GM12801 (cell line): ENCODE data around the gene RAPGEF4.

Experiments
- TF ChIP-seq, protein P1 (sequence below): IDR thresholded peaks from one replicate; pipeline ENCODE4 v1.5.1; 2011; ENCODE audit warnings: control low read depth; ENCODE audit not compliant: insufficient read length; ENCODE audit errors: extremely low read depth

RAPGEF4 gene

DNA sequence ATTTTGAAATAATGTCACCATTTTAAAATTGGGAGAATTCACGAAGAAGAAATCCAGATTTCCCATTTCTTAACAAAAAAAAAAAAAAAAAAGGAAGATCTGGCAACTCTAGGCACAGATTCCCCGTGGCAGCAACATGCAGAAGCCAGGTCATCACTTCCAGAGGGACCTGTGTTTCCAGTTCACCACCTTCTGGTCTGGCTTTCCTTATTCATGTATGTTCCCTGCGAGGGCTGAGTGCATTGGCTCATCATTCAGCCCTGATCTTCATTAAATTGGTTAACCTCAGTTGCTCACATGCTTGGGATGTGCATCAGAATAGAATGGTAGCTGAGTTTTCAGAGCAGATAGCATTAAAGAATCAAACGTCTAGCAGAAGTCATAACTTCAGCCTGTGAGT lies 315.0 kb downstream of the RAPGEF4 start:
- TF ChIP-seq, protein P1, sequence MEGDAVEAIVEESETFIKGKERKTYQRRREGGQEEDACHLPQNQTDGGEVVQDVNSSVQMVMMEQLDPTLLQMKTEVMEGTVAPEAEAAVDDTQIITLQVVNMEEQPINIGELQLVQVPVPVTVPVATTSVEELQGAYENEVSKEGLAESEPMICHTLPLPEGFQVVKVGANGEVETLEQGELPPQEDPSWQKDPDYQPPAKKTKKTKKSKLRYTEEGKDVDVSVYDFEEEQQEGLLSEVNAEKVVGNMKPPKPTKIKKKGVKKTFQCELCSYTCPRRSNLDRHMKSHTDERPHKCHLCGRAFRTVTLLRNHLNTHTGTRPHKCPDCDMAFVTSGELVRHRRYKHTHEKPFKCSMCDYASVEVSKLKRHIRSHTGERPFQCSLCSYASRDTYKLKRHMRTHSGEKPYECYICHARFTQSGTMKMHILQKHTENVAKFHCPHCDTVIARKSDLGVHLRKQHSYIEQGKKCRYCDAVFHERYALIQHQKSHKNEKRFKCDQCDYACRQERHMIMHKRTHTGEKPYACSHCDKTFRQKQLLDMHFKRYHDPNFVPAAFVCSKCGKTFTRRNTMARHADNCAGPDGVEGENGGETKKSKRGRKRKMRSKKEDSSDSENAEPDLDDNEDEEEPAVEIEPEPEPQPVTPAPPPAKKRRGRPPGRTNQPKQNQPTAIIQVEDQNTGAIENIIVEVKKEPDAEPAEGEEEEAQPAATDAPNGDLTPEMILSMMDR = no peak

DNA sequence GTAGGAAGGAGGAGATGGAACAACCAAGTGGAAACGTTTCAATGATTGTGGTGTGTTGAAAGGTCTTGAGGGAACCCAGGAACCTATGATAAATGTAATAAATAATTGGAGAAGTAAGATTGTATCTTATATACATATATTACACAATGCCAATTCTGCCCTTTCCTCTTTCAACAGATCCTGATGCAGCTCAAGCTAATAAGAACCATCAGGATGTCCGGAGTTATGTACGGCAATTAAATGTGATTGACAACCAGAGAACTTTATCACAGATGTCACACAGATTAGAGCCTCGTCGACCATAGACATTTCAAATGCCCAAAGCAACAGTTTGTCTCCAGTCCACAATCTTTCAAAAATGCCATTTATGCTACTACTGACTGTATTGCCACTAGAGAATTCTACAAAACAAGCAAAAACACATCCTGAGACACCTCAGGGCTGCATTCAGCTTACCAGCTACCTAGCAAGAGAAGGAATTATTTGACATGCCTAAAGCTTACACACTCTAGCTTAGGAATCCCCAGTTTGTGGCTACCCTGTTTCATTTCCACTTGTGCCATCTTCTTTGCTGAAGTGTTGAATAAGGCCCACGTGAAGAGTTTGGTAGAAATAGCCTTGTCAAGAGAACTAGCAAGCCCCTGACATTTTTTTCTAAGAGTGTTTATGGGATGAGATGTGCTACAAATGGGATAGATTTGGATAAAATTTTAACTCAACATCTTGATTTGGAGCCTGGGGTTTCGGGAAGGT lies 316.0 kb downstream of the RAPGEF4 start:
- TF ChIP-seq, protein P1 = no peak

DNA sequence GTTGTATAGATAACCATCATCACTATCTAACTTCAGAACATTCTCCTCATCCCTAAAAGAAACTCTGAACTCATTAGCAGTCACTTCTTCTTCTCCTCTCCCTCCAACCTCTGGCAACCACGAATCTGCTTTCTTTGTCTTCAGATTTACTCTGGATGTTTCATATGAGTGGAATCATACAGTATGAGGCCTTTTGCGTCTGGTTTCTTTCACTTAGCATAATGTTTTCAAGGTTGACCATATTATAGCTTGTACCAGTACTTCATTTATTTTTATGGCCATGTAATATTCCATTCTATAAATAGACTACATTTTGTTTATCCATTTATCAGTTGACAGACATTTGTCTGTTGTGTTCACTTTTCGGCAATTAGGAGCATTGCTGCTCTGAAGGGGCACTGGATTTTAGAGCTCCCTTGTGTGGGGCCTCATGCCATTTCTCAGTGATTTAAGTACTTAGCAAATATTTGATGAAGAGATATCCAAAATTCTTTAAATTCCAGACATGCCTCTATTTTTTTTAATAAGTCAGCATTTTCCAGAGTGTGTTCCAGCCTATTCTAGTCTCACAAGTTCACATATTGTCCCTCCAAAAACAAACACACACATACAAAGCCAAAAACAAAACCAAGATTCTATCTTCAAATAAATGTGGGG lies 317.5 kb downstream of the RAPGEF4 start:
- TF ChIP-seq, protein P1 = no peak

DNA sequence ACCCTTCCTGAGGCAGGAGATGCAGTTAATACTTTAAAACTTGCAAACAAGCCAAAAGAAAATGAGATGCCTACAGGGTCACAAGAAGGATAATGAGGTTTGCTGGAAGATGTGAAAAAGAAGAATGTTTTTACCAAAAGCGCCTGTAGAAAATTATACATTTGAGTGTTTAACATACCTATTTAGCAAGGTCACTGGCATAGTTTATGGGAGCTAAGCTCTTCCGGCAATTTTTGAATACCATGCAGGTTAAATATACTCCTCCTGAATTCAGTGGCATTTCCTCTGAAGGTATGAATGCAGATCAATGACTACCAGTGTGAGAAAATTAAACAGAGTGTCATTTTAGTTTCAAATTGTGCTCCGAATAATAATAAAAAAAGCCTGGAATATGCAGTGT lies 318.8 kb downstream of the RAPGEF4 start:
- TF ChIP-seq, protein P1 = no peak

DNA sequence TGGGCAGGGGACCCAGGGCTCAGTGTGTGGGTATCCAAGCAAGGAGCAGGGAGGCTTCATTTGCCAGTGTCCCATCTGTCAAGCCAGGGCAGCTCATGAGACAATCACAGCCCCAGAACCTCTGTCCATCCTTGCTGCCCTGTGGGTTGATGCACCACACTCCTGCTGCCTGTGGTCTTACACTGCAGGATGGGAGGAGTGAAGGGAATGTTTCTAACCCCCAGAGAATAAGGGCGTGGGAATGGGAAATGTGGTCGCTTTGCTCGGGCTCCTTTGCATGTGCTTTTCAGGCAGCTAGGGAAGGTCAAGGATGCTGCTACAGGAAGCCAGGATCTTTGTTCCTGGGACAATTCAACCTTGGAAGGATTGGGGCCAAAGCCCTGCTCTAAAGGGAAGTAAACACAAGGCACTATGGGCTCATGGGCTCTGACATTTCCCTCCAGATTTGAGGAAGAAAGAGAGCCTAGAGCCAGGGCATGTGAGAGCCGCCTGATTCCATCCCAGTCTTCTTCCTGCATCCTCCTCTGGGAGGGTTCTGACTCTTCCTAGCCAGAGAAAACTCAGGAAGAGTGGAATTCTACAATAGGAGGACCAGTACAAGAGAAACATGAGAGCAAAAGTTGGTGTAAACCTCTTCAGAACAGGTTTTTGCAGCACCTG lies 321.2 kb downstream of the RAPGEF4 start:
- TF ChIP-seq, protein P1 = no peak

DNA sequence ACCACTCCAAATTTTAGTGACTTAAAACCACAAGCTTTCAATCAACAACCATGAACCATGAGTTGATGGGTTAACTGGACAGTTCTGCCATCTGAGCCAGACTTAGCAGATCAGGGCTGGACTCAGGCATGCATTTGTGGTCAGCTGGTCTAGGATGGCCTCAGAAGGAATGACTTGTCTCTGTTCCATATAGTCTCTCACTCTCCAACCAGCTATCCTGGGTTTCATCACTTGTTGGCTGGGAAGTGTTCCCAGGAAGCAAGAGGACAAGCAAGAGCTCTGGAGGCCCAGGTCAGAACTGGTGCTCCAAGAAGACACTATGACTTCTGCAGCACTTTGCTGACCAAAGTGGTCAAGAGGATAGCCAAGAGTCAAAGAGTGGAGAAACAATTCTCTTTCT lies 322.5 kb downstream of the RAPGEF4 start:
- TF ChIP-seq, protein P1 = no peak

DNA sequence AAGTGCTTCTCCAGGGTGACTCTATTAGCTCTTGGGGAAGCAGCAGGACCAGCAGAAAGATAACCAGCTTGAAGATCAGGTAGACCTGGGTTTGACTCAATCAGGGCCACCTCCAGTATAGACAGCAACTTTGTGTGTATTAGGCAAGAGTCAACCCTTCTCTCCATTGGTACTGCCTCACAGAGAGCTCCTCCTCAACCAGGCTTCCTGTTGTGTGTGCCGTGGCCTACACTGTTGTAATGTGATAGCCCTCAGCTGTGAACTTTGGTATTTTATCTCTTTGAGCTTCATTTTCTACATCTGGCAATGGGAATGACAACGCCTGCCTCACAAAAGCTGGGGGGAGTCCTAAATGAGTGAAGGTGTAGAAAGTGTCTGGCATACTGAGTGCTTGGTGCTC lies 323.0 kb downstream of the RAPGEF4 start:
- TF ChIP-seq, protein P1 = no peak
